HG03139 (cell line): ENCODE data around the gene RBM34.
"Not testable (repeated sequence)": the region's sequence is repeated elsewhere in the genome, so short reads cannot be mapped to it uniquely, and the experiment has no call there.

Experiments
- ATAC-seq: cut with Tn5 transposase; IDR thresholded peaks from one replicate; pipeline ENCODE4 v1.9.1; 2021; ENCODE audit not compliant: unreplicated experiment

Gene RBM34

DNA sequence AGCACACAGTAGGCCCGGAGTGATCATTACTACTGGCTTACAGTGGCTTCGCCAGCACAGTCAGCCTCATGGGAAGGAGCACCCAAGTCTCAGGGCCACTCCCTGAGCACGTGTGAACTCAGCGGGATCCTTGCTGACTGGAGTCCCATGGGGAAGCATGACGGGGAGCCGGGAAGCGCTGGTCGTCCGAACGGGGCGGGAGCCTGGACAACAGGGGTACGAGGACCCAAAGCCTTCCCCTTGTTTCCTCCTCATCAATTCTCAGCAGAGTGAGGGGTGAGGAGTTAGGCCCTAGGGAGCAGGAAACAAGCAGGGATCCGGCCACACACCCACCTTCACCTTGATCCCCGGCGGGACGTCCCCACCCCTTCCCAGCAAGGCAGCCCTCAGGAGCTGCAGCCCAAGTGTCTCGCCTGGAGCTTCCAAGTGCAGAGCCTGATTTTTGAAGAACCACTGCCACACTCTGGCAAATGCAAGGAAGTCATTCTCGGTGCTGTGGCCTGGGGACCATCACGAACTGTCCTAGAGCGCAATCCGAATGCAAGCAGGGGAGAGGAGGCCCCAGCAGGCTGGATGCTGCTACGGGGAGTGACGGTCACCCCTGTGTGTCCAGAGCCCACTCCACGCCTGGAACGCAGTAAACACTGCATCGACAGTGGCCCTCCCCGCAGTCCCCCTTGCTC is 67.9 kb downstream of the RBM34 start:
- ATAC-seq = no peak

DNA sequence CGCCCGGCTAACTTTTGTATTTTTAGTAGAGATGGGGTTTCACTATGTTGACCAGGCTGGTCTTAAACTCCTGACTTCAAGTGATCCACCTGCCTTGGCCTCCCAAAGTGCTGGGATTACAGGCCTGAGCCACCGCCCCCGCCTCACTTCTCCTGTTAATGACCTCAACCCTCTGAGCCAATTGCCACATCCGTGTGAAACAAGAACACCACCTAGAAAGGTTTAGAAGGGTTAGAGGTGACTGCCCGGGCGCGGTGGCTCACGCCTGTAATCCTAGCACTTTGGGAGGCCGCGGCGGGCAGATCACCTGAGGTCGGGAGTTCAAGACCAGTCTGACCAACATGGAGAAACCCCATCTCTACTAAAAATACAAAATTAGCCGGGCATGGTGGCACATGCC is 68.6 kb downstream of the RBM34 start:
- not testable (repeated sequence) for ATAC-seq

DNA sequence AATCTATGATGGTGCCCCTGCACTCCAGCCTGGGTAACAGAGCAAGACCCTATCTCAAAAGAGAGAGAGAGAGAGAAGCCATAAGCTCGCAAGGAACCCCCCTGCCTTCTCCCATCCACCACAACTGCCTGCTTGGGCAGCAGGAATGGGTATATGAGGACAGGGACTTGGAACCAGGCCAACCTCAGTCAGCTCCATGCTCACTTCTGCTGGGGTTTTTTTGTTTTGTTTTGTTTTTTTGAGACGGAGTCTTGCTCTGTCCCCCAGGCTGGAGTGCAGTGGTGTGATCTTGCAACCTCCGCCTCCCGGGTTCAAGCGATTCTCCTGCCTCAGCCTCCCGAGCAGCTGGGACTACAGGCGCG is 69.0 kb downstream of the RBM34 start:
- ATAC-seq = not testable (repeated sequence)

DNA sequence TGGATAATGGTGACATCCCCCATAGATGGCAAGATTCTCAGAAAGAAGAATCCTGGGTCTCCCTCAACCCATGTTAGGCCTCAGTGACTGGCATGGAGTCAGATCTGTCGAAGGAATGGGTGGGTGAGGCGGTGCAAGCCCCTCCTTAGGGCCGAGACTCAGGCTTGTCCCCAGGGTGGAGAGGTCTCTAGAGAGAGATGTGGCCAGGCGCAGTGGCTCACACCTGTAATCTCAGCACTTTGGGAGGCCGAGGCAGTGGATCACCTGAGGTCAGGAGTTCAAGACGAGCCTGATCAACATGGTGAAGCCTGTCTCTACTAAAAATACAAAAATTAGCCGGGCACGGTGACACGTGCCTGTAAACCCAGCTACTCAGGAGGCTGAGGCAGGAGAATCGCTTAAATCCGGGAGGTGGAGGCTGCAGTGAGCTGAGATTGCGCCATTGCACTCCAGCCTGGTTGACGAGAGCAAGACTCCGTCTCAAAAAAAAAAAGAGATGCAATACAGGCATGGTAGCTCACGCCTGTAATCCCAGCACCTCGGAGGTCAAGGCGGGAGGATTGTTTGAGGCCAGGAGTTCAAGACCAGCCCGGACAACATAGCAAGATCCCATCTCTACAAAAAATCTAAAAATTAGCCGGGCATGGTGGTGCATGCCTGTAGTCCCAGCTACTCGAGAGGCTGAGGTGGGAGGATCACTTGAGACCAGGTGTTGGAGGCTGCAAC is 69.6 kb downstream of the RBM34 start:
- not testable (repeated sequence) for ATAC-seq

GRCh38 chr1:235090406-235091069 is 70.5 kb downstream of the RBM34 start:
- no peak for ATAC-seq

DNA sequence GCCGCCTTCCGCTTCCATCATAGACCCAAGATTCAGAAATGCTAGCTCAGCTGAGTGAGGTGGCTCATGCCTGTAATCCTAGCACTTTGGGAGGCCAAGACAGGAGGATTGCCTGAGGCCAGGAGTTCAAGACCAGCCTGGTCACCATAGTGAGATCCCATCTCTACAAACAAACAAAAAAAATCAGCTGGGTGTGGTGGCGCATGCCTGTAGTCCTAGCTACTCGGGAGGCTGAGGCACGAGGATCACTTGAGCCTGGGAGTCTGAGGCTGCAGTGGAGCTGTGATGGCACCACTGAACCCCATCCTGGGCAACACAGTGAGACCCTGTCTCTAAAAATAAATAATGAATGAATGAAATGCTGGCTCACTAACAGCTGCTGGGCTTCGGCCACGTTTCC is 72.1 kb downstream of the RBM34 start:
- ATAC-seq = no peak

GRCh38 chr1:235088430-235088829 is 72.6 kb downstream of the RBM34 start:
- no peak for ATAC-seq

DNA sequence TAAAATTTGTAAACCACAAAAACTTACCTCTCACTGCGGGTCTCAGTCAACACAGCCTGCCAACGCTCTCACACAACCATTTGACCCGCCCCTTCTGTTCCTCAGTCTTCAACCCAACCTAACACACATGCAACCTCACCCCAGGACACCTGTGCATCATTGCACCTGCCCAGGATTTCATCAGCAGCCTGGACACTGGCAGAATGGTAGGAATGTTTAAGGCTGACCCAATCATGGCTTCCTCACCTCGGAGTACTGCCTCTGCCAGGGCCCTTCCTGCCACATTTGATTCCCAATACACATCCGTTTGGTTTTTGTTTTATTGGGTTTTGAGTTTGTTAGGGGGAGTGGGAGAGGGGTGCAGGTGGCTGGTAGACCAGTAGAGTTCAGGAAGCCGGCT is 73.1 kb downstream of the RBM34 start:
- no peak for ATAC-seq

DNA sequence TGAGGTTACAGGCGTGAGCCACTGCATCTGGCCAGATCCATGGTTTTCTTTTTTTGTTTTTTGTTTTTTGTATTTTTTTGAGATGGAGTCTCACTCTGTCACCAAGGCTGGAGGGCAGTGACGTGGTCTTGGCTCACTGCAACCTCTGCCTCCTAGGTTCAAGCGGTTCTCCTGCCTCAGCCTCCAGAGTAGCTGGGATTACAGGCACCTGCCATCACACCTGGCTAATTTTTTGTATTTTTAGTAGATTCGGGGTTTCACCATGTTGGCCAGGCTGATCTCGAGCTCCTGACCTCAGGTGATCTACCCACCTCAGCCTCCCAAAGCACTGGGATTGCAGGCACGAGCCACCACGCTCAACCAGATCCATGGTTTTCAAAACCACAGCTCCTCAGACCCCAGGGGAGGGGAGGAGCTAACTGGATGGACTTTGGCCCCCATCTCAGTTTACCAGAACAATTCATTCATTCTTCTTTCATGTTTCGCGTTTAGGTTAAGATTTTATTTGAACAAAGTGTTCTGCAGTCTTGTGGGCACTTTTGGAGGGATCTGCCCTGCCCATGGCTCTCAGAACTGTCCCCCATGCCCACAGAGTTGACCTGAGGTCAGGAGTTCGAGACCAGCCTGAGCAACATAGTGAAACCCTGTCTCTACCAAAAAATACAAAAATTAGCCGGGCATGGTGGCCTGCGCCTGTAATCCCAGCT is 75.5 kb downstream of the RBM34 start:
- not testable (repeated sequence) for ATAC-seq
